Gastrocnemius medialis (tissue), 4 donors: ENCODE measurements around the gene BIK. TPM values are rescaled to one million over a fixed set of nuclear protein-coding genes. Genes with fewer than 3 reads are reported as not detected.

Experiments
- ATAC-seq, 2 donors: fragments of 150-250 bp; one replicate each; pipeline ENCODE4 v1.9.1; 2016
- DNase-seq, 2 donors: peaks; one replicate each; pipeline ENCODE4 v3.0.0-alpha.2; 2019
- H3K27ac ChIP-seq, 4 donors: fragments of 200-600 bp; sonication (generic); 1 replicate in 1 of 4; 2 replicates in 3 of 4; pipeline ENCODE4 v1.5.1; 2016 to 2018; ENCODE audit warnings: mild to moderate bottlenecking in 2 of 4, moderate library complexity in 1 of 4
- H3K27me3 ChIP-seq, 3 donors: fragments of 200-600 bp; sonication (generic) in 2 of 3; 1 replicate in 1 of 3; 2 replicates in 2 of 3; pipeline versions ENCODE4 v1.5.1 to v1.6.0; 2016 to 2019; ENCODE audit warnings: mild to moderate bottlenecking in 1 of 3, moderate library complexity in 1 of 3
- H3K36me3 ChIP-seq, 2 donors: fragments of 200-600 bp; sonication (generic) in 1 of 2; one replicate each; pipeline ENCODE4 v1.5.1; 2017 to 2018
- H3K4me1 ChIP-seq, 2 donors: fragments of 200-600 bp; sonication (generic) in 1 of 2; one replicate each; pipeline ENCODE4 v1.5.1; 2016 to 2017; ENCODE audit warnings: mild to moderate bottlenecking in 2 of 2
- H3K4me3 ChIP-seq, 4 donors: fragments of 200-600 bp; sonication (generic) in 3 of 4; 1 replicate in 1 of 4; 2 replicates in 3 of 4; pipeline ENCODE4 v1.5.1; 2016 to 2019; ENCODE audit warnings: mild to moderate bottlenecking in 2 of 4
- H3K9me3 ChIP-seq, 3 donors: fragments of 200-600 bp; sonication (generic) in 2 of 3; 1 replicate in 1 of 3; 2 replicates in 2 of 3; pipeline ENCODE4 v1.5.1; 2016 to 2019
- POLR2A ChIP-seq, 2 donors: fragments of 450-650 bp; IDR thresholded peaks; one replicate each; pipeline ENCODE4 v1.6.1; 2017; ENCODE audit warnings: antibody characterized with exemption in 2 of 2, mild to moderate bottlenecking in 2 of 2, moderate library complexity in 2 of 2
- in situ Hi-C, 4 donors: fragments of 200-750 bp; cut with MboI; loops; one replicate each; pipeline versions ENCODE4 v1.15.0 to v1.8.0; 2017; ENCODE audit warnings: low sequenced_read_pairs in 4 of 4
- intact Hi-C: fragments of 100-400 bp; cut with DNase I; formaldehyde crosslinking; loops from one replicate; pipeline ENCODE4 v1.15.1; 2023; ENCODE audit warnings: low total_unique reads
- total RNA-seq, 4 donors: library from RNA; depleted of rRNA; stranded (reverse); fragments of >200 nt; gene quantifications; one replicate each; pipeline versions ENCODE4 v1.1.0 to v1.2.3, GENCODE V29; 2016
- TF ChIP-seq, protein P1 (sequence below), 5 experiments: fragments of 450-650 bp in 3 of 5; fragments of 200-600 bp in 2 of 5; sonication (generic) in 2 of 5; IDR thresholded peaks in 4 of 5; conservative IDR thresholded peaks in 1 of 5; 1 replicate in 4 of 5; 2 replicates in 1 of 5; pipeline ENCODE4 v1.5.1; 2016 to 2019; ENCODE audit warnings: antibody characterized with exemption in 5 of 5, mild to moderate bottlenecking in 3 of 5, moderate library complexity in 3 of 5

Gene BIK
- total RNA-seq, 4 donors from 2014 or later: not detected

DNA sequence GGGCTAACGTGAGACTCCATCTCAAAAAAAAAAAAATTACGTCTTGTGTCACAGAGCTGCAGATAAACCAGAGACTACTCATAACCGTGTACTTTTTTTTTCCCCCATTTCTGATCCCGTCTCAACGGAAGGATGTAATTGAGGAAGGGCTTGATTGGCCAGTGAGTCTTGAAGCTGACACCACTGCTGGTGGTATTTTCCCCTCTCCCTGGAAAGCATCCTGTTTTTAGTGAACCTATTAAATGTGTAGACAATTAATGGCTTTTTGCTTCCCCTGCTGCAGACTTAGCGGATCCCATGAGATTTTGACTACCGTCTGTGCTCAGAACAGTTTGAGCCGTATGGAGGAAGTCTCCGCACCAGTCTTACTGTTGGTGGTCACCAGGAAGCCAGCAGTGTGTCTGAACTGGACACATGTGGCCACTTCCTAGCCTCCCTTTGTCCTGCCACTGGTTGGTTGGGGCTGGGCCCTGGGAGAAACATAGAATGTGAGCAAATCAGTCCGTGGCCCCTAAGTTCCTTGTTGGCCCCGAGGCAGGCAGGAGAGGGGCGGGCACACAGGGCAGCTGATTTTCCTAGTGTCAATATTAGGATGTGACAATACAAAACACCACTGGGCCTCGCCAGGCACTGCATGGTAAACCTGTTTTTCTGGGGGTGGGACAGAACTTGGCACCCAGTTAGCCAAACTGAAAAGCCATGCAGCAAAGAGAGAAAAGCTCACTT is 3.1 kb downstream of the BIK start:
- ATAC-seq: no peak
- intact Hi-C loops: no loop called here
- H3K4me3 ChIP-seq: no peak overlapping the region
- H3K9me3 ChIP-seq: no peaks in the 10 kb centered on the region
- peaks cover 37 to 57% (median 39%) of the 10 kb centered on the region in 3 donors for H3K27me3 ChIP-seq
- no peaks in the 10 kb centered on the region for H3K36me3 ChIP-seq
- no peak for DNase-seq
- H3K4me1 ChIP-seq: peaks cover 0 to 12% of the 10 kb centered on the region in 2 donors
- H3K27ac ChIP-seq: no peak overlapping the region
- in situ Hi-C loops: no loop called here
- TF ChIP-seq, protein P1, sequence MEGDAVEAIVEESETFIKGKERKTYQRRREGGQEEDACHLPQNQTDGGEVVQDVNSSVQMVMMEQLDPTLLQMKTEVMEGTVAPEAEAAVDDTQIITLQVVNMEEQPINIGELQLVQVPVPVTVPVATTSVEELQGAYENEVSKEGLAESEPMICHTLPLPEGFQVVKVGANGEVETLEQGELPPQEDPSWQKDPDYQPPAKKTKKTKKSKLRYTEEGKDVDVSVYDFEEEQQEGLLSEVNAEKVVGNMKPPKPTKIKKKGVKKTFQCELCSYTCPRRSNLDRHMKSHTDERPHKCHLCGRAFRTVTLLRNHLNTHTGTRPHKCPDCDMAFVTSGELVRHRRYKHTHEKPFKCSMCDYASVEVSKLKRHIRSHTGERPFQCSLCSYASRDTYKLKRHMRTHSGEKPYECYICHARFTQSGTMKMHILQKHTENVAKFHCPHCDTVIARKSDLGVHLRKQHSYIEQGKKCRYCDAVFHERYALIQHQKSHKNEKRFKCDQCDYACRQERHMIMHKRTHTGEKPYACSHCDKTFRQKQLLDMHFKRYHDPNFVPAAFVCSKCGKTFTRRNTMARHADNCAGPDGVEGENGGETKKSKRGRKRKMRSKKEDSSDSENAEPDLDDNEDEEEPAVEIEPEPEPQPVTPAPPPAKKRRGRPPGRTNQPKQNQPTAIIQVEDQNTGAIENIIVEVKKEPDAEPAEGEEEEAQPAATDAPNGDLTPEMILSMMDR (IDR thresholded peaks at IDR 0.05 in 4 of 5, conservative IDR thresholded peaks at IDR 0.05 in 1 of 5): no peak
- TF ChIP-seq POLR2A (IDR thresholded peaks at IDR 0.05): no peak

DNA sequence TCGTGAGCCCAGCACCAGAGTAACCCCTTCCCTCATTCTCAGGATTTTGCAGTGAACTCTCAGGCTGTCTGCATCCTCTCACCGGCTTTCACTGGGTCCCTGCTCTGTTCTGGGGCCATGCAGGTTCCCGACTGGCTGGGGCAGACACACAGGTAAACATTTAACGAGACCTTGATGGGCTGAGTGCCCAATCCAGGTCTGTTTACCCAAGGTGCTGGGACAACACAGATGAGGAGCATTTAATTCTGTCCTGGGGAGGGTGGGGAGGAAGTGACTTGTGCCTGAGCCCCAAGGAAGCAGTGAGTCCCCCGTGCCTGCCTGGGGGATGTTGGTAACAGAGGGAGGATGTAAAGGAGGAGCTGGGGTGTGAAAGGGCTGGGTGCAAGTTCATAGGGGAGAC is 4.4 kb downstream of the BIK start:
- no peak overlapping the region for H3K27ac ChIP-seq
- H3K36me3 ChIP-seq: no peaks in the 10 kb centered on the region
- ATAC-seq (no peak), DNase-seq (no peak)
- TF ChIP-seq, protein P1 (IDR thresholded peaks at IDR 0.05 in 4 of 5, conservative IDR thresholded peaks at IDR 0.05 in 1 of 5): no peak
- TF ChIP-seq POLR2A (IDR thresholded peaks at IDR 0.05): no peak
- no peak overlapping the region for H3K4me3 ChIP-seq
- intact Hi-C loops: no loop called here
- peaks cover 28 to 44% (median 29%) of the 10 kb centered on the region in 3 donors for H3K27me3 ChIP-seq
- in situ Hi-C loops: no loop called here
- no peaks in the 10 kb centered on the region for H3K9me3 ChIP-seq
- H3K4me1 ChIP-seq: peaks cover 0 to 12% of the 10 kb centered on the region in 2 donors

DNA sequence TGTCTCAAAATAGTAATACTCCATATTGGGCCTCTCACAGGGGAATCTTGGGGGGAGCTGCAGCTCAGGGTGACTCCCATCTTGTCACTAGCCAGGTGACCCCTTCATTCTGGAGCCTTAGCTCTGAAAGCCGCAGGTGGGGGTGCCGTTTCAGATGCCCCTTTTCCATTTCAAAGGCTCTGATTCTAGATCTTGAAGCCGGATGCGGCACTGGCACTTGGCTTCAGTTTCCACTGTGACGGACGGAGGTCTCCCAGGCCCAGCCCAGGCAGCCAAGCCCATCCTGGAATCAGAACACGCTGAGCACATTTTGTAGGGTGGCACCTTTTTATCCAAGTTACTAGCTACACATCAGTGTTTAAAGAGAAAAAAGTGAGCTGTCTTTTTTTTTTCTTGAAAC is 6.4 kb downstream of the BIK start:
- in situ Hi-C loops (no loop called here), intact Hi-C loops (no loop called here)
- Histone ChIP-seq H3K4me1 (no peaks in the 10 kb centered on the region), H3K27me3 (peaks cover 10 to 24% (median 10%) of the 10 kb centered on the region in 3 donors), H3K27ac (no peak overlapping the region), H3K4me3 (no peak overlapping the region), H3K9me3 (no peaks in the 10 kb centered on the region), H3K36me3 (no peaks in the 10 kb centered on the region)
- ATAC-seq (no peak), DNase-seq (no peak)
- TF ChIP-seq, protein P1 (IDR thresholded peaks at IDR 0.05 in 4 of 5, conservative IDR thresholded peaks at IDR 0.05 in 1 of 5): no peak
- TF ChIP-seq POLR2A (IDR thresholded peaks at IDR 0.05): no peak

- TF ChIP-seq, protein P1 (IDR thresholded peaks at IDR 0.05 in 4 of 5, conservative IDR thresholded peaks at IDR 0.05 in 1 of 5): no peak
- ATAC-seq: no peak
- Histone ChIP-seq H3K4me3 (no peak overlapping the region), H3K9me3 (no peaks in the 10 kb centered on the region), H3K4me1 (no peaks in the 10 kb centered on the region), H3K27ac (no peak overlapping the region), H3K27me3 (peaks cover 0 to 13% (median 0%) of the 10 kb centered on the region in 3 donors), H3K36me3 (no peaks in the 10 kb centered on the region)
- in situ Hi-C loops (no loop called here), intact Hi-C loops (no loop called here)
- no peak for DNase-seq
Measured at GRCh38 chr22:43118024-43118849, 7.7 kb downstream of the BIK start.
